ENCODE data around the gene HS2ST1.

Gene HS2ST1

GRCh38 chr1:87144316-87144895 is 230.0 kb downstream of the HS2ST1 start:
- DNase-seq = no peak

DNA sequence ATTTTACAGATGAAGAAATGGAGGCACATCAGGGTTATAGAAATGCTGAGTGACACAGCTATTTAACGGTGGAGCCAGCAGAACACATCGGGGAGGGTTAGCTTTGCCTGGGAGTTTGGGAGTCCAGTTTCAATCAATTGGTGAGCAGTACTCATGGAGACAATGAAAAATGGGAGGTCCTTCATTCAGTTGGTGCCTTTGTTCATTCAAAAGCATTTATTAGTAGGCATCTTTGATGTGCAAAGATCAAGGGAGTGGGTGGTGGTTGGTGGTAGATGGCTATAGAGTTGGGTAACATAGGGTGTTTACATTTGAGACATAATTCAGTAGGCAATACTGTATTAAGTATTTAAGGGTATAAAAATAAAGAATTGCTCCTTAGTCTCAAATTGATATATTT is 230.5 kb downstream of the HS2ST1 start:
- no peak for DNase-seq

GRCh38 chr1:87146538-87146937 is 232.1 kb downstream of the HS2ST1 start:
- DNase-seq = no peak

- DNase-seq = no peak
These were observed 232.6 kb downstream of the HS2ST1 start for GRCh38 chr1:87146986-87147385.

DNA sequence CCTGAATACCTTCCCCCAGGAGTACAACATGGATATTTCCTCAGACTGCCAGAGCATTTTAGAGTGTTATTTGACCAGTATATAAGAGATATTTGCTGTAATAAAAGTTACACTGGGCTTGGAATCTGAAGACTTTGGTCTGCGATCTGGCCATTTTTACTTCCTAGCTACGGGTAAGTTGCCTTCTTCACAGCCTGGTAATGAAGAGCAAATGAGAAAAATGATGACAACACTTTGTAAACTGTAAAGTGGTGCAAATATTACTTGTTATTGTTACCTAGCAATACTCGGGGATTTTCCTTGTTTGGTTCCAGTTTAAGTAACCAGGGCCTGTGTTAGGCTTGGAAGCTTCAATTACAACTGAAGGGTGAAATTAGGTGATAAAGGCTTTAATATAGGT is 233.4 kb downstream of the HS2ST1 start:
- DNase-seq = no peak

GRCh38 chr1:87148661-87149060 is 234.2 kb downstream of the HS2ST1 start:
- DNase-seq = no peak

DNA sequence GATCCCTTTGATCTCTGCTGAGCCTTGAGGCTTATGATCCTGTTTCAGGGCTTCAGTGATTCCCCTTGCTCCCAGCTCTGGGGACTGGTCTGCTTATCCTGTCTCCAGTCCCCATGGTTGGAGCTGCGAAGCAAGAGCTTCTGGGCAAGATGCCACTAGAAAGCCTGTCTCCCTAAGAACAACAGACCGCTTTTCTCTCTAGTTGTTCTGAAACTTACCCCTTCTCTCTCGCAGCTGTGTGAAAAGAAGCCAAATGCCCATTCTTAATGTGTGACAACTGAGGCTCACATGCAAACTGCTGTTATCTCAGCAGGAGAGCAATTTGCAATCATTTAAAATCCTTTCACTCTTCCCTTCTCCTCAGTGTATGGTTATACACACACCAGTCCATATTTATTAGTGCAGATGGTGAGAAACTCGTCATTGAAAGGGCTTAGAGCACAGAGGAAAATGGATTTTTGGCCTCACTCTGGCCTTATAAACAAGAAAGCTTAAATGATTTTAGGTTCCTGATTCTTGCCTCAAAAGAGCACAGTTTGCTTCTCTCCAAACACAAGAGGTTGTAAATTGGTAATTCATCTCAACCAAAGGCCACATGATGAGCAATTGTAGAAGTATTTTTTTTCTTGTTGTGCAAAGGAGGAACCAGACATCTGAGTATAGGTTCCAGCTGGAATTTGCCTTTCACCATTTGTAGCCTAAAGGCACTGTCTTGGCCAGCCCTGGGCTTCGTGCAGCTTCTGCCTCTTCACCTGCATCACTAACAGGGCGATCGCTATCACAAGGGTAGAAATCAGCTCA is 235.0 kb downstream of the HS2ST1 start:
- DNase-seq = peak in 1 of 2 experiments; percentile 48

GRCh38 chr1:87150143-87150542 is 235.7 kb downstream of the HS2ST1 start:
- peak in 1 of 2 experiments; percentile 67 for DNase-seq

GRCh38 chr1:87151500-87152421 is 237.3 kb downstream of the HS2ST1 start:
- peak; percentile 25 to 73 for DNase-seq

DNA sequence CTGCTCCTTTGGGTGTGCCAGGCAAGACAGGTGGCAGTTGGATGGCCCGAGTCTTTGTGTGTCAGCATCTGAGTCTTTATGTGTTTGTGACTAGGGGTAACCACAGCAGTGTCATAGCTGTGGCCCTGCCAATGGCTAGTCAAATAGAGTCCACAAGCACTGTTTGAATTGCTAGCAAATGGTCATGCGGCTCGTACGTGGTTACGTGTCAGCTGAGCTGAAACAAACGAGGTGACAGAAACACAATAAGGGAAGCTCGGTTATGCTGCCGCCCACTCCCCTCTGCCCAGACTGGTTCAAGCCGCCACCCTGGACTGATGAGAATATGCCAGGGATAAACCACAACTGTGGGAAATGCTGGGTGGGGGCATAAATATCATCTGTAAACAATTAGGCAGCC is 239.9 kb downstream of the HS2ST1 start:
- no peak for DNase-seq

- DNase-seq = no peak
These were observed 240.7 kb downstream of the HS2ST1 start for GRCh38 chr1:87155170-87155569.

GRCh38 chr1:87155648-87156047 is 241.2 kb downstream of the HS2ST1 start:
- DNase-seq = no peak

GRCh38 chr1:87156124-87156523 is 241.7 kb downstream of the HS2ST1 start:
- DNase-seq = no peak

DNA sequence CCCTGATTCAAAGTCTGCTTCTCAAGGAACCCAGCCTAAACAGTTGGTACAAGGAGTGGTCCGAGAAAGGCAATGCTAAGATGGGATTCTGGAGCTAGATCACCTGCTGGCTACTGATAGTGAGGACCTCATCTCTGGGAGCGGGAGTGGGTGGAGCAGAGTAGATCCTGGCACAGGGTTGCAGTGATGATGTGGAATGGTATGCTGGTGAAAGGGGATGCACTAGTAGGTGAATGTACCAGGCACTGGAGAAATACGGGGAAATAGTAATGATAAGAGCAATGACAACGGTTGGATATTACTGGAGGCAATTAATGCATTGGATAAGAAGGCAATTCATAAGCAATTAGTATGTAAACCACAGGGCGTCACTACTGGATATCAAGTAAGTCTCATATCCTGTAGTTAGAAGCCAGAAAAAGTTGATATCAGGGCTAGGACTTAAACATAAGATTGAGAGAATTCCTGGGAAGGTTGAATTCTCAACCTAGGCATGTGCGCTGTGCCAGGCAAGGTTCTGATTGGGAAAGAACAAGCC is 245.0 kb downstream of the HS2ST1 start:
- DNase-seq = no peak

Measured in NCI-H524 (cell line).